GOT3 (cell line): ENCODE measurements around the gene OR10R2.
"Not testable (repeated sequence)": the region's sequence is repeated elsewhere in the genome, so short reads cannot be mapped to it uniquely, and the experiment has no call there.

Source experiments
- DNase-seq: peaks from one replicate; lab custom pipeline; 2025; ENCODE audit warnings: mixed read lengths; lab: John Stamatoyannopoulos, UW

The OR10R2 gene, protein sequence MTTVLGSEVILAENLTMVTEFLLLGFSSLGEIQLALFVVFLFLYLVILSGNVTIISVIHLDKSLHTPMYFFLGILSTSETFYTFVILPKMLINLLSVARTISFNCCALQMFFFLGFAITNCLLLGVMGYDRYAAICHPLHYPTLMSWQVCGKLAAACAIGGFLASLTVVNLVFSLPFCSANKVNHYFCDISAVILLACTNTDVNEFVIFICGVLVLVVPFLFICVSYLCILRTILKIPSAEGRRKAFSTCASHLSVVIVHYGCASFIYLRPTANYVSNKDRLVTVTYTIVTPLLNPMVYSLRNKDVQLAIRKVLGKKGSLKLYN

DNA sequence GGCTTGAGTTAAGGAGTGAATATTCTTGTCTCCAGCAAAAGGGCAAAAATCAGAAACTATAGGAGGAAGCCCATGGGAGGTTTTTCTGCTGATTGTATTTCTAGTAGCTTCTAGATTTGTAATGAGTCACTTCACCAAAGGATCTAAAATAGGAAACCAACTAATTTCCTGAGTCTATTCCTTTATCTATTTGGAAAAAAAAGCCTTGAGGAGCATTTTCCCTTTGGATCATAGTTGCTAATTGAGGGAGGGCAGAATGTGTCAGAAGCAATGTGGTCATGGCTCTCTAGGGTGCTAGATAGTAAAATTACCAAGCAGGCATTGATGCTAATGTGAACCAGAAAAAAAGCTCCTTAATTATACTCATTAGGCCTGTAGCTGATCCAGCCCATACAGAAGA, at the start of gene OR10R2:
OR10R2 (plus strand) TSS at position 301 of the 400 bp plus-strand sequence. CDS start 106 bp downstream, outside the sequence.
- no peak for DNase-seq

DNA sequence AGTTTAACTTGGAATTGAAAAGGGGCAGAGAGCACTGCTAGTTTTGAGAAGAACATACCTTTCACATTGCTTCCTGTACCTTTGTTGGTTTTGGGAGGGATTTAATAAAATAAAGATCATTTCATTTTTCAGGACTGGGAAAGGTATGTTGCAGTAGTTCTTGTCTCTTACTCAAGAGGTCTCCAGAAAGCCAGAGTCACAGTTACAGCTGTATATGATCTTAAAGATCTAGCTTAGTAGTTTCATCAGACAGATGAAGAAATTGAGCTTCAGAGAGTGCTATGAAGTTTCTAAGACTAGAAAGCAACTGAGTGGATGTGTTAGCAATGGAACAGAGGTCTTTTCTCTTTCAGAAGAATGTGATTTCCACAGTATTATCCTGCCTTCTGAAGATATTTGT, 47.0 kb upstream of the OR10R2 start:
- no peak for DNase-seq

DNA sequence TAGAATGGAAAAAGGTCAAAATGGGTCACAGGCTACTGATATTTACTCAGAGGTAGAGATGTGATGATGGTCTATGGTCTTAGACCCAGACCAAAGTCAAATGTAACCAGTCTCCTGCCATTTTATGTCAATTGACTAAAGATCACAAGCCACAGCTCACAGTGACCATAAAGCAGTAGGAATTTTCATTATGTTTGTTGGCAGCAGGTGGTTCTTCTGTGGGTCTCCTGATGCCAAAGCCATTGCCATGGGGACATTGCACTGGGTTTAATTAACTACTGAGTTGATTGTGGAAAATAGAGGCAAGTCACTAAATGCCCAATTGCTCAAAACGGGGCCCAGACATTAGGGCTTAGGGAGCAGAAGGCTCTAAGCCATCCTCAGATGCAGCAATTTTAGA, 45.9 kb upstream of the OR10R2 start, which contains the start of gene OR10K2:
OR10K2 (minus strand) TSS at position 101 of the 400 bp plus-strand sequence. CDS start 5,371 bp downstream, outside the sequence.
- no peak for DNase-seq

DNA sequence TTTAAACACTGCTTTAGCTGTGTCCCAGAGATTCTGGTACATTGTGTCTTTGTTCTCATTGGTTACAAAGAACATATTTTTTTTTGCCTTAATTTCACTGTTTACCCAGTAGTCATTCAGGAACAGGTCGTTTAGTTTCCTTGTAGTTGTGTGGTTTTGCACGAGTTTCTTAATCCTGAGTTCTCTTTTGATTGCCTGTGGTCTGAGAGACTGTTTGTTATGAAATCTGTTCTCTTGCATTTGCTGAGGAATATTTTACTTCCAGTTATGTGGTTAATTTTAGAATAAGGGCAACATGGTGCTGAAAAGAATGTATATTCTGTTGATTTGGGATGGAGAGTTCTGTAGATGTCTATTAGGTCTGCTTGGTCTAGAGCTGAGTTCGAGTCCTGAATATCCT, 41.9 kb upstream of the OR10R2 start:
- not testable (repeated sequence) for DNase-seq

DNA sequence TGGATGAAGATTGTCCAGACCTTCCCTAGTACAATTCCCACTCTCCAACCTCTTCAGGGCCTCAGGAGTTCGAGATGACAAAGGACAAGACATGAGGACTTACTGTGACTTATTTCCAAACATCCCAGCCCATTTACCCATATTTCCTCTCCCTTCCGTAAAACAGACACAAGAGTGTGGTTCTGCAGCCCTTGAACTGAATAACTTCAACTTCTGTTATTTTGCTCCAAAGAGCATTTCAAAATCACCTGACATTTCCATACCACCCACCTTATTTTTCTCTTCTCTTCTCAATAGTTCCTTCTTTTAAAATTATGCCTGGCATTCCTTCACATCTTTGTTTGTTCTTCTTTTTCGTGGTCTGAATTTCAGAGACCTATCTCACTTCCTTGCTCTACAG, 37.3 kb upstream of the OR10R2 start:
- DNase-seq, result no peak

DNA sequence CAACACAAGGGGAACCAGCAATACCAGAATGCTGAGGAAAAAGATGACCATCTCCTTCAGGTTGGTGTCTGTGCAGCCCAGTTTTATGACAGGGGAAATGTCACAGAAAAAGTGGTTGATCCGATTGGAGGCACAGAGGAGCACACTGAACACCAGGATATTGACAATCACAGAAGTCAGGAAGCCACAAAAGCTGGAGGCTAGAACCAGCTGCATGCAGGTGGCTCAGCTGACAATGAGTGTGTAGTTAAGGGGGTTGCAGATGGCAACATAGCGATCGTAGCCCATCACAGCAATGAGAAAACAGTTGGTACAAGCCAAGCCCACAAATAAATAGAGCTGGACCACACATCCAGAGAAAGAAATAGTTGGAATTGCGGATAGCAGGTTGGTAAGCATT, 26.6 kb upstream of the OR10R2 start:
- DNase-seq, result no peak

DNA sequence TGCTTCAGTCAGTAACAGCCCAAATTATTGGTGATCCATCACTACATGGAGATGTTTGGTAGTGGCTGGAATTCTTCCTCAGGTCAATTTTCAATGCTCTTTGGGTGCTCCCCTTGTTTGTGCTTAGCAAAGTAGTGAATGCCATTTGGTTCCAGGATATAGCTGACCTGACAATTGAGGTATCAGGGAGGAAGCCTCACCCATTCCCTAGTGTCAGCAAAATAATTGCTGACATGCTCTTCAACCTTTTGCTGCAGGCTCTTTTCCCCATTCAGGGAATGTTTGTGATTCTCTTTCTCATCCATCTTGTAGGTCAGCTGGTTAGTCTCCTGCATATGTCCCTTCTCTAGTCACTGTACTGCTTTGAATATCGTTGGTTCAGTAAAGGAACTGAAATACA, 17.5 kb upstream of the OR10R2 start:
- DNase-seq, result no peak

DNA sequence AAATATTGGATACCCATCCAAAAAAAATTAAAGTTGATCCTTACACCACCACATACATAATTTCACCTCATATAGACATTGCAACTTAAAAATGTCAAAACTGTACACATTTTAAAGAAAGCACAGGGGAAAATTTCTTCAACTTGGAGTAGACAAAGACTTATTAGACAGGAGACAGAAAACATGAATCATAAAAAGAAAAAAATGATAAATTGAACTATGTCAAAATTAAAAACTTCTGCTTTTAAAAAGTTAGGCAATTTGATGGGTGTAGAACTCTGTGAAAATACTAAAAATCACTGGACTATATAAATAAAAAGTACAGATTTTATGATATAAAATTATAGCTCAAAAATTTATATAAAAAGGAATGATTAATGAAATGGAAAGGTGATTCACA, 14.8 kb upstream of the OR10R2 start:
- DNase-seq, result no peak

DNA sequence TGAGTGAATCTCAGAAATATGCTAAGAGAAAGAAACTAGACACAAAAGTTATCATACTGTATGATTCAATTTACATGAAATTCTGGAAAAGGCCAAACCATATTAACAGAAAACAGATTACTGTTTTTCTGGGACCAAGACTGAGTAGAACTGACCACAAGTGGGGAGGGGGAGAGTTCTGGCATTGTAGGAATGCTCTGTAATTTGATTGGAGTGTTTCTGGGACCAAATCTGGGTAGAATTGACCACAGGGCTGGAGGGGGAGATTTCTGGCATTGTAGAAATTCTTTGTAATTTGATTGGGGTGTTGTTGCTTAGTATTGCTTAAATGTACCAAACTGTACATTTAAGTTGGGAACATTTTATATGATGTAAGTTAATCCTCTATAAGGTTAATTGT, 13.8 kb upstream of the OR10R2 start:
- DNase-seq, result no peak

DNA sequence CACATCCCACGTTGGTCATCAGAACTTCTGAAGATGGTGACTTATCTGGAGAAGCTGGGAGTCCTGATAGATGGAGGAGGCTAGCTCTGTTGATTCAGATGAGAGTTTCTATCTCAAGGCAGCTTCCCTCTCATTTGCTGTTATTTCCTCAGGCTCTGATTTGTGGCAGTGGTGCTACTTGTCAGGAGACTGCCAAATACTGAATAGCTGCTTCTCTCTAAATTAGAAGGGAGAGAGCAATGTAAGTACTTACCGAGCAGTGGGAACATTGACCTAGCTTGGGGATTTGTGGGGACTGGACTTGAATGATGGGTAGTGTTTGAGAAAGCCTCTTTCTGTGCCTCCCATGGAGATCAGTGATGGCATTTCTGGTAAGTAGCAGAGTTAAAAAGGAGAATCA, 10.5 kb upstream of the OR10R2 start, which contains the start of gene OR10K1:
OR10K1 (plus strand) TSS at position 301 of the 400 bp plus-strand sequence. CDS start 3,728 bp downstream, outside the sequence.
- DNase-seq, result no peak

DNA sequence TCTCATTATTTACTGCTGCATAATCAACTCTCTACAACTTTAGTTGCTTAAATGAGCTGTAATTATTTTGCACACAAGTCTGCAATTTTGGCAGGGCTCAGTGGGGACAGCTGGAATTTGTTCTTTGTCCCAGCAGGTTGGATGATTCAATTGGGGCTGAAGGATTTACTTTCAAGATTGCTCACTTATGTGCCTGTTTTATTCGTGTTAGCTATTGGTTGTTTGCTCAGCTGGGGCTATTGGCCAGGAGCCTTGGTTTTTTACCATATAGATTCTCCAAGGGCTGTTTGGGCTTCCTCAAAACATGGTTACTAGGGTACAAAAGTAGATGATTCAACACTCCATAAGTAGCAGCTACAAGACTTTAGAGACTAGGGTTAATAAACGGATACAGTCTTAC, 13.4 kb downstream of the OR10R2 start:
- DNase-seq, result no peak

DNA sequence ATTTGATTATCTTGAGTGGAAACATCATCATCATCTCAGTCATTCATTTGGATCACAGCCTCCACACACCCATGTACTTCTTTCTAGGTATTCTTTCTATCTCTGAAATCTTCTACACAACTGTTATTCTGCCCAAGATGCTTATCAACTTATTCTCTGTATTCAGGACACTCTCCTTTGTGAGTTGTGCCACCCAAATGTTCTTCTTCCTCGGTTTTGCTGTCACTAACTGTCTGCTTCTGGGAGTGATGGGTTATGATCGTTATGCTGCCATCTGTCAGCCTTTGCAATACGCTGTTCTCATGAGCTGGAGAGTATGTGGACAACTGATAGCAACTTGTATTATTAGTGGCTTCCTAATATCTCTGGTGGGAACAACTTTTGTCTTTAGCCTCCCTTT, 19.3 kb downstream of the OR10R2 start:
- no peak for DNase-seq

DNA sequence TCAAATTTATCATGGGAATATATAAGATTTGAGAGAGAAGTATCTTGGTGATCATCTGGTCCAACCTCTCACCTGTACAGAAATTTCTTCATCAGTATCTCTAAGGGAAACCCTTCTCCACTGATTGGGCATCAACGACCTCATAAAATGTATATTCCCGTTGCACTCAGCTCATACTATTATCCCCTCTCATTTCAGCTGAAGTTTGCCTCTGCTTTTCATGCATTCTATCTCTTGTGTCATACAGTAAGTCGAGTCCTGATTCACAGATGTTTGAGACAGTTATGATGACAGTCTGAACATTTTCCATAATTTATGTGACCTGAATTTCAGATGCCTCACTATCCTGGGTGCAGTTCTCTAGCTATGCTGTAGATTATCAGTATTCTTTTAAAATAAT, 21.0 kb downstream of the OR10R2 start:
- no peak for DNase-seq

DNA sequence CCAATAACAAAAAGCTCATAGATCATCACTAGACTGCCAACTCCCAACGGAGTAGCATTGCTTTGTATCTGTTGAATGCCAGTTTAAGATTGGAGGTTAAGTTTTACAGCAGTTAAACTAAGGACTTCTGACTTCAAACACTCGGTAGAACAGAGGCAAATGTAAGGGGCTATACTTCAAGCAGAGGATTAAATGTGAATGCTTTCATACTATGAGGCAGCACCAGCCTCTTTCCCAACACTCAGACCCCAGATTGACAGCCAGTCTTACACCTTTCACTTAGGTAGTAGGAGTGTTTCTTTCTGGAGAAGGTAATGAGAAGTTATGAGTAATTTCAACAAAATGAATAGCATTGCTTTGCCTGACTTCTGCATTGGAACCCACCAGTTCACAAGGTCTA, 22.8 kb downstream of the OR10R2 start:
- no peak for DNase-seq

DNA sequence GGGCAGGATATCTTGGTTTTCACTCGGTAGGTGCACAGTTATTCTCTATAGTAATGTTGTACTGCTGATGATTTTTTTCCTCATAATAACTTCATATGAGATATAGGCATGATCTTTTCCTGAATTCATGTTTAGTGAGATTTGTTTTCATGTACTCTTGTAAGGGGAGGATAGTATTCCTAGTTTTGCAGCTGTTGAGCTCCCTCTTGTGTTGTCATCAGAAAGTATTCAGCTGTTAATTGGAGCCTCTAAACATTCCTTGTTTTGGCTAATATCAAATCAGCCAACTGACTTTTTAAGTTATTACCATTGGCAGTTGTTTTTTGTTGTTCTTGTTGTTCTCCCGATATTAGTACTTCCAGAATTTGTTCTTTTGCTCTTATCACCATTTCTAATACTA, 24.4 kb downstream of the OR10R2 start:
- no peak for DNase-seq

DNA sequence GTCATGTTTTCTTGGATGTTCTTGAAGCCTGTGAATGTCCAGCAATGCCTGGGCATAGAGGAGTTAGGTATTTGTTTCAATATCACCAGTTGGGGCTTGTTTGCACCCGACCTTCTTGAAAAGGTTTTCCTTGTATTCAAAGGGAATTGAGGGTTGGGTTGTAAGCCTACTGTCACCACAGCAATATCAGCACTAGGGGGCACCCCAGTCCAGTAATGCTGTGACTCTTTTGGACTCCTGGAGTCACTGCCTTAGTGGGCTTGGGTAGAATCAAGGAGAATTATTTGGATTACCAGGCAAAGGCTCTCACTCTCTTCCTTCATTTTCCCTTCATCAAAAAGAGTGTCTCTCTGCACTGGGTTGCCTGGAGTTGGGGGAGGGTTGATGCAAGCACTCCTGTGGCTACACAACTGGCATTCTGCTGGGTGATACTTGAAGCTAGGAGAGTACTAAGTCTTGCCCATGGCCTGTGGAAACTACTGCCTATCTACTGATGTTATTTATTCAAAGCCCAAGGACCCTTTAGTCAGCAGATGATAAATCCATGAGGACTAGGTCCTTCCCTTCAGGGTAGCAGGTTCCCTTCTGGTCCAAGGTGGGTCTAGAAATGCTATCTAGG, 34.5 kb downstream of the OR10R2 start:
- DNase-seq, result no peak

DNA sequence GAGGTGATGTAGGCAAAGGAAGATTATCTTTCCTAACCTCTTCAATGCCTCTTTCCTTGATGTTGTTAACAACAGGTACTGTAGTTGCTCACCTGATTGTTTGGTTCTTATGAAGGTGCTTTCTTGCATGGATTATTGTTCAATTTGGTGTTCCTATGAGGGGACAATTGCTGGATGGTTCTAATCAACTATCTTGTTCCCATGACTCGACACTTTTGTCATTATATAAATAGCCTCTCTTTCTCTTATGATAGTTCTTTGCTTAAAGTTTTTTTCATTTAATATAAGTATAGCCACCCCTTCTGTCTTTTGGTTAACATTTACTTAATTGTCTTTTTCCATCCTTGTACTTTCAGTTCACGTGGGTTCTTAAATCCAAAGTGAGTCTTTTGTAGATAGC, 35.5 kb downstream of the OR10R2 start:
- DNase-seq, result no peak

DNA sequence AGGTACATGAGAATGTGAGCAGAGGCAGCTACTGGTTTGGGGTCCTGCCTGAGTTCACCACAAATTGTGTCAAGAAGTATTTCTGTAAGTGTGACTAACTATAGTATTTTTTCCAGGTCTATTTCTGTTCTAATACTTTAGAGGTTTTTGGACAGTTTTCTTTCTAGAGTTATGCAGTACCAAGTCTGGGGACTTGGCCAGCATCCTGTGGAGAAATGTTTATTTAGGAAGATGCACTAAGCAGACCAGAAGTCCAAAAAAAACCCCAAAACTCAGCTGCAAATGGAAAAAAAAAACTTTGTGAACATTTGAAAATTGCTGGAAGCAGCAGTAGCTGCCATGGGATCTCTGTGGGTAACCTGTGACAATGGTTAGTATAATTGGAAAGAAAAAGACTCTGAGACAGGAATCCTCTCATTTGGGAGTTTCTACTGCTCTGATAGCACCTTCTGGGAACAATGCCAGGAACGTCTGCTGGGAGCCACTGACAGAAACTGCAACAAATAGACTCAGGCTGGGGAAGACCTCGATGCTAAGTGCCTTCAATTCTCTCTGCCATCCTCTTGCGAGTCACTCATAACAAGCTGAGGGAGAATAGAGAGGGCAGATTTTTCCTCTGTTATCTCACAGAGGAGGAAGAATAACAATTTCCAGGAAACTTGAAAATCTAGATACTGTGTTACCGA, 37.6 kb downstream of the OR10R2 start:
- DNase-seq, result no peak

DNA sequence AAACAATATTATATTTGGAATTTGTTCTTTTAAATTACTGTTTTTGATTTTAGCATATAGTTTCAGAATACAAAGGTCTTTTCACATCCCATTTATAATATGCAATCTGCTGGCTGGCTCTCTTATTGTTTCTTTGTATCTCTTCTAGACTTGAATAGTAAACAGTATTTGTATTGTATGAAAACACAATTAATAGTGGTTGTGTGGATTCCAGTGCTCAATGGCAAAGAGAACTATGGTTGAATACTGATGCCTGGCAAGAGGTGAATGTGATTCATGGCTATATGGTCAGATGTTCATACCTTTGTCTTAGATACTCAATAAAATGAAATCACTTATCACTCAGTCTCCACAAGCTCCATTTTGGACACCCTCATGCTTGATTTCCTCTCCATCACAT, 44.9 kb downstream of the OR10R2 start:
- no peak for DNase-seq

DNA sequence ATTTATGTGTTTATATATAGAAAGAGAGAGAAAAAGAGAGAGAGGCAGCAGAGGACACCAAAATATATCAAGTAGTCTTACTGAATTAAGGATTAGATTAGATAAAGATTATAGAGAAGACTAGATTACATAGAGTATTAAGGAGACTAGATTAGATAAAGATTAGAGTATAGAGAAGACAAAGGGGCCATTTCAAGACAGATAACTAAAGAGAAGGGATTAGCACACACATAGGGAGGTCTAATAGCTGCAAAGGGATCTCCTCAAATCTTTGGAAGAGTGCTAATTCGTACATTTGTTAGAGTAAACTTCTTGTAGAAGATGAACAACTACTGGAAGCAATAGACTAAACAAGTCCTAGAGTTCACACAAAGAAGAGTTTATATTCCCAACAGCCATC, 48.0 kb downstream of the OR10R2 start:
- DNase-seq, result no peak

DNA sequence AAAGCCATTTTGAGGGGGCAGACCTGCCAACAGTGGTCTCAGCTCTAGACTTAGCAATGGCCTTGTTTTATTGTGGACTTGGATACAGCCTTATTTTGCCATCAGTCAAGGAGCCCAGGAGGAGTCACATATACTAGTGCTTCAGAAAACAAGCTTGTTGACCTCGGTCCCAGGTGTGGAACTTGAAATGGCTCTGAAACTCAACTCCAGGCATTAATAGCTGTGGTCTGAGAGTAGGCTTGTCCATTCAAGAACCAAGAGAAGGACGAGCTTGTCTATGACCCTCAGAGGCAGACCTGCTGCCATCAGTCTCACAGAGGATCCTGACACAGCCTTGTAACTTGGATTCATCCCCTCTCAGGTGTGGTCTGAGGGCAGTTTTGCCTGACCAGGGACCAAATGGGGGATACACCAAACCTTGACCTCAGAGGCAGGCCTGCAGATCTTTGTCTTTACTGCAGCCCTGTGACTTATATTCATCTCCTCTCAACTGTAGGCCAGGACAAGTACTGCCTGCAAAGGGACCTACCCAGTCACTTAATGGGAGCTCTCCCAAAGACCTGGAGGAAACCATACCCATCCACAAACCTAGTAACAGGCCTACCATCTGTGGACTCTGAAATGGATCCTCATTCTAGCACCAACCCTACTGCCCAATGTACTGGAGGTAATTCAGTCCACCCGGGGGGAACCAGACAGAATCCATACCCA, 49.1 kb downstream of the OR10R2 start:
- no peak for DNase-seq

DNA sequence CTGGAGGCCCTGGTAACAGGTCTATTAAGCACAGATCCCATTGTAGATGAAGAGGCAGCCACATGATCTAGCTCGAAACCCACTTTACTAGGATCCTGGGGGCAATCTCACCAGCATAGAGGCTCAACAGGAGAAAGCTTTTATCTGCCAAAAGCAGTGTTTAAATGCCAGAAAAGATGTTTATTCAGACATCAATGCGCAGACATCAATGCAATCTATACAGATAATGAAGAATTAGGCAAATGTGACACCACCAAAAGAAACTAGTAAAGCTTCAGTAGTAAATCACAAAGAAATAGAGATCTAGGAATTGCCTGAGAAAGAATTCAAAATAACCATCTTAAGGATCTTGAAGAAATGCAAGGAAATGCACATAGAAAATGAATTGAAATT, 49.6 kb downstream of the OR10R2 start:
- no peak for DNase-seq
